ENCODE data around the gene SRRM5.
A peak's percentile ranks its signal among the peaks of the same experiment; 100 is the strongest.

SRRM5 gene

GRCh38 chr19:43619262-43620060, 7.6 kb downstream of the SRRM5 start, which contains the start of gene ZNF428:
Gene ZNF428 (minus strand): TSS chr19:43619629. CDS start chr19:43614304, 5,325 bp downstream.
- H3K36me3 Mint-ChIP-seq: no peaks in the 10 kb centered on the region
- H3K27ac Mint-ChIP-seq: peak within 1 kb of the TSS; percentile 99
- H3K4me1 Mint-ChIP-seq (ENCODE audit: low read depth): peaks cover 35% of the 10 kb centered on the region
- H3K4me3 Mint-ChIP-seq: peak within 1 kb of the TSS; percentile 96
- no peaks in the 10 kb centered on the region for H3K27me3 Mint-ChIP-seq
- H3K9me3 Mint-ChIP-seq (ENCODE audit: low read depth): no peaks in the 10 kb centered on the region

GRCh38 chr19:43620061-43621001, 8.4 kb downstream of the SRRM5 start:
- H3K4me3 Mint-ChIP-seq: peak overlapping the region; percentile 96
- H3K4me1 Mint-ChIP-seq (ENCODE audit: low read depth): peaks cover 41% of the 10 kb centered on the region
- H3K36me3 Mint-ChIP-seq: no peaks in the 10 kb centered on the region
- no peaks in the 10 kb centered on the region for H3K27me3 Mint-ChIP-seq
- H3K27ac Mint-ChIP-seq: peak overlapping the region; percentile 99
- H3K9me3 Mint-ChIP-seq (ENCODE audit: low read depth): no peaks in the 10 kb centered on the region

GRCh38 chr19:43622070-43622469, 10.2 kb downstream of the SRRM5 start:
- Mint-ChIP-seq H3K4me1 (ENCODE audit: low read depth) (peaks cover 37% of the 10 kb centered on the region), H3K4me3 (no peak overlapping the region), H3K27me3 (peaks cover 3% of the 10 kb centered on the region), H3K36me3 (no peaks in the 10 kb centered on the region), H3K27ac (no peak overlapping the region), H3K9me3 (ENCODE audit: low read depth) (no peaks in the 10 kb centered on the region)

- Mint-ChIP-seq H3K9me3 (ENCODE audit: low read depth) (no peaks in the 10 kb centered on the region), H3K27me3 (peaks cover 4% of the 10 kb centered on the region), H3K4me3 (no peak overlapping the region), H3K36me3 (no peaks in the 10 kb centered on the region), H3K4me1 (ENCODE audit: low read depth) (peaks cover 35% of the 10 kb centered on the region), H3K27ac (no peak overlapping the region)
These were observed 11.1 kb downstream of the SRRM5 start for GRCh38 chr19:43622956-43623355.

- no peak overlapping the region for H3K27ac Mint-ChIP-seq
- peaks cover 31% of the 10 kb centered on the region for H3K4me1 Mint-ChIP-seq (ENCODE audit: low read depth)
- no peaks in the 10 kb centered on the region for H3K36me3 Mint-ChIP-seq
- H3K27me3 Mint-ChIP-seq: peaks cover 4% of the 10 kb centered on the region
- H3K9me3 Mint-ChIP-seq (ENCODE audit: low read depth): no peaks in the 10 kb centered on the region
- no peak overlapping the region for H3K4me3 Mint-ChIP-seq
These were observed 12.2 kb downstream of the SRRM5 start for GRCh38 chr19:43623889-43624670.

GRCh38 chr19:43624933-43625332, 13.0 kb downstream of the SRRM5 start:
- Mint-ChIP-seq H3K27ac (no peak overlapping the region), H3K36me3 (no peaks in the 10 kb centered on the region), H3K27me3 (peaks cover 4% of the 10 kb centered on the region), H3K9me3 (ENCODE audit: low read depth) (no peaks in the 10 kb centered on the region), H3K4me1 (ENCODE audit: low read depth) (peaks cover 28% of the 10 kb centered on the region), H3K4me3 (no peak overlapping the region)

GRCh38 chr19:43625918-43626579, 14.2 kb downstream of the SRRM5 start:
- Mint-ChIP-seq H3K4me1 (ENCODE audit: low read depth) (peaks cover 19% of the 10 kb centered on the region), H3K27ac (no peak overlapping the region), H3K27me3 (peaks cover 4% of the 10 kb centered on the region), H3K36me3 (no peaks in the 10 kb centered on the region), H3K9me3 (ENCODE audit: low read depth) (no peaks in the 10 kb centered on the region), H3K4me3 (no peak overlapping the region)

GRCh38 chr19:43626838-43627237, 14.9 kb downstream of the SRRM5 start:
- peaks cover 4% of the 10 kb centered on the region for H3K27me3 Mint-ChIP-seq
- H3K4me3 Mint-ChIP-seq: no peak overlapping the region
- H3K27ac Mint-ChIP-seq: no peak overlapping the region
- H3K9me3 Mint-ChIP-seq (ENCODE audit: low read depth): no peaks in the 10 kb centered on the region
- peaks cover 17% of the 10 kb centered on the region for H3K4me1 Mint-ChIP-seq (ENCODE audit: low read depth)
- no peaks in the 10 kb centered on the region for H3K36me3 Mint-ChIP-seq

- no peaks in the 10 kb centered on the region for H3K9me3 Mint-ChIP-seq (ENCODE audit: low read depth)
- no peak overlapping the region for H3K4me3 Mint-ChIP-seq
- no peak overlapping the region for H3K27ac Mint-ChIP-seq
- H3K27me3 Mint-ChIP-seq: peaks cover 7% of the 10 kb centered on the region
- no peaks in the 10 kb centered on the region for H3K36me3 Mint-ChIP-seq
- H3K4me1 Mint-ChIP-seq (ENCODE audit: low read depth): peaks cover 17% of the 10 kb centered on the region
These were observed 16.9 kb downstream of the SRRM5 start for GRCh38 chr19:43628646-43629326.

GRCh38 chr19:43631491-43631890, 19.6 kb downstream of the SRRM5 start:
- Mint-ChIP-seq H3K9me3 (ENCODE audit: low read depth) (no peaks in the 10 kb centered on the region), H3K27me3 (peaks cover 7% of the 10 kb centered on the region), H3K4me1 (ENCODE audit: low read depth) (peaks cover 4% of the 10 kb centered on the region), H3K27ac (no peak overlapping the region), H3K4me3 (no peak overlapping the region), H3K36me3 (no peaks in the 10 kb centered on the region)

GRCh38 chr19:43633520-43633919, 21.6 kb downstream of the SRRM5 start:
- H3K36me3 Mint-ChIP-seq: no peaks in the 10 kb centered on the region
- peaks cover 2% of the 10 kb centered on the region for H3K4me1 Mint-ChIP-seq (ENCODE audit: low read depth)
- no peak overlapping the region for H3K4me3 Mint-ChIP-seq
- peaks cover 10% of the 10 kb centered on the region for H3K27me3 Mint-ChIP-seq
- no peak overlapping the region for H3K27ac Mint-ChIP-seq
- H3K9me3 Mint-ChIP-seq (ENCODE audit: low read depth): no peaks in the 10 kb centered on the region

- Mint-ChIP-seq H3K4me3 (no peak overlapping the region), H3K27me3 (peaks cover 14% of the 10 kb centered on the region), H3K36me3 (no peaks in the 10 kb centered on the region), H3K27ac (no peak overlapping the region), H3K4me1 (ENCODE audit: low read depth) (peaks cover 6% of the 10 kb centered on the region), H3K9me3 (ENCODE audit: low read depth) (no peaks in the 10 kb centered on the region)
These were observed 22.2 kb downstream of the SRRM5 start for GRCh38 chr19:43634068-43634467.

GRCh38 chr19:43634506-43634871, 22.6 kb downstream of the SRRM5 start:
- Mint-ChIP-seq H3K36me3 (no peaks in the 10 kb centered on the region), H3K4me1 (ENCODE audit: low read depth) (peaks cover 7% of the 10 kb centered on the region), H3K9me3 (ENCODE audit: low read depth) (no peaks in the 10 kb centered on the region), H3K27me3 (peaks cover 15% of the 10 kb centered on the region), H3K4me3 (no peak overlapping the region), H3K27ac (no peak overlapping the region)
